Hypothalamus (tissue), 51 donors: ENCODE measurements around the gene TAF15.

Source experiments
- DNase-seq, 51 donors: peaks; one replicate each; lab custom pipeline; 2025; lab: John Stamatoyannopoulos, UW

Gene TAF15

DNA sequence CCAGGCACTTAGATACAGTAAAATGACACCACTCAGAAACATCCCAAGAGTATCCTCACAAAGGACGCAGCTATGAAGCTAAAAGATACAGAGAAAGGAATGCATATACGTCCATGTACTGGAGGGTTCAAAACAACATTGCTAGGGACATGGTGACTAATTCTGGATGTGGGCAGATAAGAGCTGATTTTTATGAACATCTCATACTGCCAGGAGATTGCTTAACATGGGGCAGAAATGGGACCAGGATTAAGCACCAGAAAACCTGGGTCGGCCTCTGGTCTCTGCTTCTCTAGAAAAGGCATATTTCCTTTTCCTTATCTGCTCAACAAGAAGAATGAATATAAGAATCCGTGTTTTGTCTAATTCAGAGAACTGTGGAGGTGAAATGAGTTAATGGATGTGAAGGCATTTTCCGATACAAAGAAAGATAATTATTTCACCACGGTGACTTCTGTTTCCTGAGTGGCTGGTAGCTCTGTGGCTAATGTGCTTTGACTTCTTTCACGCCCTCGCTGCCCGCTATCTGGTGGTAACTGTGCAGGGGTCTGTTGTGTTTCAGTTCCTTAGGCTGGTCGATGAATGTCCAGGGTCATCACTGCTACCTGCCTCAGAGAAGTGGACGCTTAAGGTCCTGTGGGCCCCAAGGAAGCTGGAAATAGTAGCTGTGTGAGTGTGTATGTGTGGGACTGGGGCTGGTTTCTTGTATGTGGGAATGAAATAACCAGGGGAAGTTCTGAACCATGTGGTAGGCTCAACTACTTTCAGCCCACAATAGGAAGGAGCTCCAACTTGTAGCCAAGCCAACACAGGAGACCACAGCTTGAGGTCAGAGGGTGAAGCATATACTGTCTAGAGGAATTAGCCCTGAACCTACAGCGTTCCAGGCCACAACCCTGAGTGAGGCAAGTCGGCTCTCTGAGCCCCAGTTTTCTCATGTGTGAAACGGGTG is 86.6 kb downstream of the TAF15 start:
- DNase-seq = no peak
